ENCODE data around the gene CNP. TPM values are rescaled to one million over a fixed set of nuclear protein-coding genes. Genes with fewer than 3 reads are reported as not detected.

Gene CNP
- total RNA-seq, 2 donors from 2014 or later = 64.3 to 79.6 TPM

GRCh38 chr17:41967921-41968578 is 1.5 kb downstream of the CNP start:
- peaks cover 15% of the 10 kb centered on the region for H3K4me1 Mint-ChIP-seq
- no peaks in the 10 kb centered on the region for H3K9me3 Mint-ChIP-seq
- Histone ChIP-seq H3K4me3 (ENCODE audit: low read length) (peak overlapping the region; percentile 90), H3K4me1 (ENCODE audit: control insufficient read depth, insufficient read depth, low read length) (peaks cover 3% of the 10 kb centered on the region), H3K36me3 (ENCODE audit: control insufficient read depth, insufficient read depth, low read length) (peaks cover 42% of the 10 kb centered on the region), H3K27me3 (ENCODE audit: control insufficient read depth, insufficient read depth, low read length, poor library complexity, severe bottlenecking) (no peaks in the 10 kb centered on the region), H3K9ac (ENCODE audit: extremely low read depth, low read length, poor library complexity, severe bottlenecking) (no peak overlapping the region), H3K9me3 (ENCODE audit: control insufficient read depth, low read length) (no peaks in the 10 kb centered on the region), H3K27ac (ENCODE audit: low read depth, low read length) (no peak overlapping the region)
- peak overlapping the region; percentile 77 for H3K27ac Mint-ChIP-seq
- no peaks in the 10 kb centered on the region for H3K27me3 Mint-ChIP-seq (ENCODE audit: insufficient read depth)
- peaks cover 41% of the 10 kb centered on the region for H3K36me3 Mint-ChIP-seq (ENCODE audit: low read depth)
- WGBS, 2 experiments (ENCODE audit: insufficient coverage in 1 of 2, insufficient read length in 1 of 2) = 95 to 98% methylated on average over 32 to 37 of the region's 37 CpGs
- no peak for TF ChIP-seq CTCF (conservative IDR thresholded peaks at IDR 0.05)
- H3K4me3 Mint-ChIP-seq = peak overlapping the region; percentile 71
- DNase-seq = peak; percentile 67

- no peaks in the 10 kb centered on the region for H3K9me3 Mint-ChIP-seq
- peaks cover 48% of the 10 kb centered on the region for H3K36me3 ChIP-seq (ENCODE audit: control insufficient read depth, insufficient read depth, low read length)
- no peak for TF ChIP-seq CTCF (conservative IDR thresholded peaks at IDR 0.05)
- H3K4me1 ChIP-seq (ENCODE audit: control insufficient read depth, insufficient read depth, low read length) = peaks cover 3% of the 10 kb centered on the region
- no peak overlapping the region for H3K4me3 Mint-ChIP-seq
- DNase-seq = no peak
- peaks cover 48% of the 10 kb centered on the region for H3K36me3 Mint-ChIP-seq (ENCODE audit: low read depth)
- no peak overlapping the region for H3K4me3 ChIP-seq (ENCODE audit: low read length)
- H3K27ac Mint-ChIP-seq = no peak overlapping the region
- H3K9ac ChIP-seq (ENCODE audit: extremely low read depth, low read length, poor library complexity, severe bottlenecking) = no peak overlapping the region
- no peaks in the 10 kb centered on the region for H3K27me3 Mint-ChIP-seq (ENCODE audit: insufficient read depth)
- no peak overlapping the region for H3K27ac ChIP-seq (ENCODE audit: low read depth, low read length)
- WGBS, 2 experiments (ENCODE audit: insufficient coverage in 1 of 2, insufficient read length in 1 of 2) = 94 to 97% methylated on average over 4 to 10 of the region's 10 CpGs
- H3K27me3 ChIP-seq (ENCODE audit: control insufficient read depth, insufficient read depth, low read length, poor library complexity, severe bottlenecking) = no peaks in the 10 kb centered on the region
- peaks cover 15% of the 10 kb centered on the region for H3K4me1 Mint-ChIP-seq
- H3K9me3 ChIP-seq (ENCODE audit: control insufficient read depth, low read length) = no peaks in the 10 kb centered on the region
Observed at GRCh38 chr17:41968676-41969075, 2.1 kb downstream of the CNP start.

- Mint-ChIP-seq H3K4me1 (peaks cover 6% of the 10 kb centered on the region), H3K9me3 (no peaks in the 10 kb centered on the region), H3K27me3 (ENCODE audit: insufficient read depth) (no peaks in the 10 kb centered on the region), H3K36me3 (ENCODE audit: low read depth) (peaks cover 65% of the 10 kb centered on the region), H3K4me3 (no peak overlapping the region), H3K27ac (no peak overlapping the region)
- 95 to 100% methylated on average over 5 of the region's 5 CpGs for WGBS, 2 experiments (ENCODE audit: insufficient coverage in 1 of 2, insufficient read length in 1 of 2)
- TF ChIP-seq CTCF (conservative IDR thresholded peaks at IDR 0.05) = no peak
- Histone ChIP-seq H3K4me3 (ENCODE audit: low read length) (no peak overlapping the region), H3K9me3 (ENCODE audit: control insufficient read depth, low read length) (no peaks in the 10 kb centered on the region), H3K27ac (ENCODE audit: low read depth, low read length) (no peak overlapping the region), H3K4me1 (ENCODE audit: control insufficient read depth, insufficient read depth, low read length) (no peaks in the 10 kb centered on the region), H3K36me3 (ENCODE audit: control insufficient read depth, insufficient read depth, low read length) (peaks cover 69% of the 10 kb centered on the region), H3K9ac (ENCODE audit: extremely low read depth, low read length, poor library complexity, severe bottlenecking) (no peak overlapping the region), H3K27me3 (ENCODE audit: control insufficient read depth, insufficient read depth, low read length, poor library complexity, severe bottlenecking) (no peaks in the 10 kb centered on the region)
- no peak for DNase-seq
Observed at GRCh38 chr17:41970901-41971331, 4.3 kb downstream of the CNP start.

Measured in endodermal cell (in vitro differentiated cells).